HG02642 (cell line): ENCODE measurements around the gene PDE6B.

ENCODE experiments used
- ATAC-seq: cut with Tn5 transposase; IDR thresholded peaks from one replicate; pipeline ENCODE4 v1.9.1; 2021; ENCODE audit warnings: mild to moderate bottlenecking; ENCODE audit not compliant: unreplicated experiment, poor library complexity

Gene PDE6B

DNA sequence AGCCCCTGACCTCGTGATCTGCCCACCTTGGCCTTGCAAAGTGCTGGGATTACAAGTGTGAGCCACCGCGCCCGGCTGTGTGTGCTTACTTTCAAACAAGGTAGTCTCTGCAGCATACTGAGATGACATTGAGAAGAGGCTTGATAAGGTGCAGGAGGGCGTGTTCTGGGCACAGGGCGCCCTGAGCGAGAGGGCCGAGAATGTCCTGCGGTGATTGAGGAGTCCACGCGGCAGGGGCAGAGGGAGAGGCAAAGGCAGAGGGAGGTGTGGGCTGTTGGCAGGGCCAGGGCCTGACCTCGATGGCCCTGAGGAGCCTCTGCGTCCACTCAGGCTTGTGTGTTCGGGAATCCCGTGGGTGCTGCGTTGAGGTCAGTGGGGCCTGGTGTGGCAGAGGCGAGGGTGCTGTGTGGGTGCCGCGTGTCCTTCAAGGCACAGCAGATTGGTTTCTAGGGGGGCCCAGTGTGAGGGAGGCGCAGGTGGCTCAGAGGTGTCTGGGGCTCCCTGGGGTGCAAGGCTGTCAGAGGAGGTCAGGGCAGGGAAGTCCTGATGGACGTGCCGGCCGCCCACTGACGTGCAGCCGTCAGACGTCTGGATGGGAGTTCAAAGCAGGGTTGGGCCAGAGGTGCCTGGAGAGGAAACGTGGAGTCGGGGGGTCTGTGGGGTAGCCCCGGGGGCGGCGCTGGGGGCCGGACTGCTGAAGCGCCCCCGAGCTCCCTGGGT lies 92.4 kb downstream of the PDE6B start:
- ATAC-seq, result no peak

DNA sequence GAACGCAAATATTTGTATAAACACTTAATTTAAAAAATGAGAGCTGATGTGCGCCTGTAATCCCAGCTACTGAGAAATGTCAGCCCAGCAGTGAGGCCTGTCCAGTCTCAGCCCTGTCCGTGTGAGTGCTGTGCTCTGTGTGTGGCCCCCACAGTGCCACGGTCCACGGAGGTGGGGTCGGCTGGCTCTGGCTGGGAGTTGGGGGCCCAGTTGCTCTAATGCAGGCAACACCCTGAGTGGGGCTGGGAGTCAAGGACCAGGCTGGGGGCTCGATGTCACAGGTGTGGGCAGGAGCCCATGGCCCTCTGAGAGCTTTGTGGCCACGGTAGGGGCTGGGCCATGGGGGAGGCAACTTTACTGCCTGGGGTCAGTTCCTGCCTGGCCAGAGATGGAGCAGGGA lies 93.1 kb downstream of the PDE6B start:
- no peak for ATAC-seq
